MG63 (cell line): ENCODE data around the gene SLC25A45. TPM values are rescaled to one million over a fixed set of nuclear protein-coding genes. Genes with fewer than 3 reads are reported as not detected.

Experiments
- DNase-seq: peaks from one replicate; pipeline ENCODE4 v3.0.0-alpha.2; 2020
- H3K27me3 ChIP-seq: fragments of 250-450 bp; sonication (Bioruptor Pico); 2 replicates; pipeline ENCODE4 v1.5.1; 2020; ENCODE audit warnings: mild to moderate bottlenecking, moderate library complexity
- H3K36me3 ChIP-seq: fragments of 250-450 bp; sonication (Bioruptor Pico); 2 replicates; pipeline ENCODE4 v1.5.1; 2020; ENCODE audit warnings: mild to moderate bottlenecking, moderate library complexity
- H3K4me3 ChIP-seq: fragments of 250-450 bp; sonication (Bioruptor Pico); 2 replicates; pipeline ENCODE4 v1.5.1; 2020; ENCODE audit warnings: mild to moderate bottlenecking, moderate library complexity
- H3K9me3 ChIP-seq: fragments of 250-450 bp; sonication (Bioruptor Pico); 2 replicates; pipeline ENCODE4 v1.5.1; 2020; ENCODE audit warnings: mild to moderate bottlenecking, moderate library complexity
- total RNA-seq: library from RNA; depleted of rRNA; stranded (reverse); fragments of >200 nt; shearing (Covaris generic); gene quantifications from 2 replicates; pipeline ENCODE4 v1.2.3, GENCODE V29; 2014; ENCODE audit warnings: low replicate concordance; rRNA removed

Gene SLC25A45
- total RNA-seq, 1 experiment from 2014 or later = 1.9 TPM

GRCh38 chr11:65329944-65330403 is 52.5 kb downstream of the SLC25A45 start:
- peak; percentile 72 for DNase-seq
- Histone ChIP-seq H3K4me3 (no peak overlapping the region), H3K27me3 (no peaks in the 10 kb centered on the region), H3K36me3 (no peaks in the 10 kb centered on the region), H3K9me3 (no peaks in the 10 kb centered on the region)

DNA sequence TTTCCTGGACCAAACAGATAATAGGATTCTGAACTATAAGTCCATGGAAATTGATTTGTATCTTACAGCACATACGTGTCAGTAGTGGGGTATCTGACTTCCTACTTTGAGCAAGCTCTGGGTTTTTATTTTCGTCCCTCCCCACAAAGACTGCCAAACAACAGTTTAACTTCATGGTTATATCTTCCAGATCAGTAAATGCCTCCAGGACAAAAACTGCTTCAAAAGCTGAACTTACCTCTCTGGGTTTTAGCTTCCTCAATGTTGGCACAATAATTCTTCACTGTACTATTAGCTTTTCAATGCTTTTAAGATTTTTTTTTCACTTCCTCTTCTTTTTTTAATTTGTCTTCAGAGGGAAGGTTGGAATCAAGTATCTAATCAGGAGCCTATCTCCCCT is 53.0 kb downstream of the SLC25A45 start:
- peaks cover 2% of the 10 kb centered on the region for H3K36me3 ChIP-seq
- no peak for DNase-seq
- H3K9me3 ChIP-seq = no peaks in the 10 kb centered on the region
- no peak overlapping the region for H3K4me3 ChIP-seq
- no peaks in the 10 kb centered on the region for H3K27me3 ChIP-seq

- Histone ChIP-seq H3K9me3 (no peaks in the 10 kb centered on the region), H3K36me3 (peaks cover 25% of the 10 kb centered on the region), H3K4me3 (no peak overlapping the region), H3K27me3 (no peaks in the 10 kb centered on the region)
- no peak for DNase-seq
These were observed 55.4 kb downstream of the SLC25A45 start for GRCh38 chr11:65327021-65327420.

GRCh38 chr11:65325435-65325834 is 57.0 kb downstream of the SLC25A45 start:
- DNase-seq = no peak
- H3K4me3 ChIP-seq = no peak overlapping the region
- H3K36me3 ChIP-seq = peaks cover 41% of the 10 kb centered on the region
- H3K9me3 ChIP-seq = no peaks in the 10 kb centered on the region
- H3K27me3 ChIP-seq = no peaks in the 10 kb centered on the region

Other genes with a start within 250 kb of the SLC25A45 start
- gene SYVN1, start 248.1 kb downstream of the SLC25A45 start, total RNA-seq = 0.91 and 18.3 TPM in 2 replicates
- gene SPDYC, start 212.4 kb downstream of the SLC25A45 start, total RNA-seq = not detected in 2 replicates
- gene CAPN1, start 200.7 kb downstream of the SLC25A45 start, total RNA-seq = 99.3 and 167 TPM in 2 replicates
- gene POLA2, start 120.7 kb downstream of the SLC25A45 start, total RNA-seq = 4.6 and 8.9 TPM in 2 replicates
- gene CDC42EP2, start 67.8 kb downstream of the SLC25A45 start, total RNA-seq = 10.3 and 19.1 TPM in 2 replicates
- 57.9 and 78.1 TPM in 2 replicates for gene DPF2, start 48.8 kb downstream of the SLC25A45 start, total RNA-seq
- 0.36 and 2.2 TPM in 2 replicates for gene TIGD3, start 27.9 kb downstream of the SLC25A45 start, total RNA-seq
- 25.9 and 44.1 TPM in 2 replicates for gene FRMD8, start 4.0 kb upstream of the SLC25A45 start, total RNA-seq
- 4.8 and 7.7 TPM in 2 replicates for gene NEAT1, start 40.2 kb upstream of the SLC25A45 start, total RNA-seq
- gene MALAT1, start 116.4 kb upstream of the SLC25A45 start, total RNA-seq = 258 and 283 TPM in 2 replicates
- 50.1 and 56.3 TPM in 2 replicates for gene SCYL1, start 142.4 kb upstream of the SLC25A45 start, total RNA-seq
- 109 and 124 TPM in 2 replicates for gene LTBP3, start 175.7 kb upstream of the SLC25A45 start, total RNA-seq
- 51.1 and 90.7 TPM in 2 replicates for gene ZNRD2, start 187.8 kb upstream of the SLC25A45 start, total RNA-seq
- gene FAM89B, start 189.9 kb upstream of the SLC25A45 start, total RNA-seq = 45.5 and 66.6 TPM in 2 replicates
- 30.8 and 65.1 TPM in 2 replicates for gene EHBP1L1, start 193.4 kb upstream of the SLC25A45 start, total RNA-seq
- gene KCNK7, start 213.2 kb upstream of the SLC25A45 start, total RNA-seq = not detected in 2 replicates
- gene MAP3K11, start 231.6 kb upstream of the SLC25A45 start, total RNA-seq = 22.2 and 48.8 TPM in 2 replicates
- 9.8 and 21.0 TPM in 2 replicates for gene PCNX3, start 233.1 kb upstream of the SLC25A45 start, total RNA-seq